ENCODE data around the gene NUP205.

The NUP205 gene

GRCh38 chr7:135653340-135654080 is 95.8 kb downstream of the NUP205 start (continued):
- TF ChIP-seq PRDM4 (tag by site-specific recombination; IDR thresholded peaks at IDR 0.05) (no peak), ZSCAN23 (tag by site-specific recombination; IDR thresholded peaks at IDR 0.05) (no peak), PRDM1 (tag by site-specific recombination; IDR thresholded peaks at IDR 0.05) (no peak), ZNF777 (tag by site-specific recombination; IDR thresholded peaks at IDR 0.05; ENCODE audit: borderline replicate concordance) (no peak), PRDM6 (tag by site-specific recombination; IDR thresholded peaks at IDR 0.05) (no peak), ZNF549 (tag by site-specific recombination; IDR thresholded peaks at IDR 0.05) (no peak), ZNF585B (tag by site-specific recombination; IDR thresholded peaks at IDR 0.05) (no peak), OVOL3 (tag by site-specific recombination; IDR thresholded peaks at IDR 0.05) (0 out of 2 replicates have a peak, but pooled peaks have one; percentile 32), KLF9 (tag by site-specific recombination; IDR thresholded peaks at IDR 0.05; ENCODE audit: low read depth) (no peak), ZSCAN16 (tag by site-specific recombination; IDR thresholded peaks at IDR 0.05) (no peak), ZNF37A (tag by site-specific recombination; IDR thresholded peaks at IDR 0.05) (no peak), ZBTB11 (tag by site-specific recombination; conservative IDR thresholded peaks at IDR 0.05; ENCODE audit: low read depth) (peak; percentile 85), CTCF (tag by site-specific recombination; IDR thresholded peaks at IDR 0.05) (no peak), ZBTB17 (tag by site-specific recombination; IDR thresholded peaks at IDR 0.05) (no peak), ZNF530 (tag by site-specific recombination; IDR thresholded peaks at IDR 0.05; ENCODE audit: low read depth) (0 out of 2 replicates have a peak, but pooled peaks have one; percentile 47), ZNF2 (tag by site-specific recombination; IDR thresholded peaks at IDR 0.05) (no peak), ZNF398 (tag by site-specific recombination; IDR thresholded peaks at IDR 0.05) (no peak), ZNF426 (tag by site-specific recombination; IDR thresholded peaks at IDR 0.05) (peak; percentile 98), ZNF660 (tag by site-specific recombination; IDR thresholded peaks at IDR 0.05) (no peak), ZNF792 (tag by site-specific recombination; IDR thresholded peaks at IDR 0.05) (no peak), ZNF580 (tag by site-specific recombination; IDR thresholded peaks at IDR 0.05) (0 out of 2 replicates have a peak, but pooled peaks have one; percentile 67), ZNF830 (tag by site-specific recombination; IDR thresholded peaks at IDR 0.05; ENCODE audit: low read depth) (no peak), ZNF16 (tag by site-specific recombination; IDR thresholded peaks at IDR 0.05; ENCODE audit: low read depth) (no peak), ZNF610 (tag by site-specific recombination; IDR thresholded peaks at IDR 0.05; ENCODE audit: borderline replicate concordance) (0 out of 2 replicates have a peak, but pooled peaks have one; percentile 52), ZNF354C (tag by site-specific recombination; IDR thresholded peaks at IDR 0.05; ENCODE audit: borderline replicate concordance, low read depth) (peak; percentile 94), TCF7L2 (IDR thresholded peaks at IDR 0.05; ENCODE audit: borderline replicate concordance, low read depth, low read length) (no peak)

Data from HEK293 (cell line).